ENCODE measurements around the gene APOH.

DNA sequence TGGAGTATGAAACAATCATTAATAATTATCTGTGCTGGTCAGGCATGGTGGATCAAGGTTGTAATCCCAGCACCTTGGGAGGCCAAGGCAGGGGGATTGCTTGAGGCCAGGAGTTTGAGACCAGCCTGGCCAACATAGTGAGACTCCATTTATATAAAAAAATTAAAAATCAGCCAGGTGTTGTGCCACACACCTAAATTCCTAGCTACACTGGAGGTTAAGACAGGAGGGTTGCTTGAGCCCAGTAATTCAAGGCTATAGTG lies 44.3 kb upstream of the APOH start:
- TF ChIP-seq CTCF (conservative IDR thresholded peaks at IDR 0.05 in 1 of 2, IDR thresholded peaks at IDR 0.05 in 1 of 2; ENCODE audit: extremely low read depth in 1 of 2, insufficient read depth in 1 of 2, low read depth in 1 of 2, low read length in 2 of 2), result no peak
- TF ChIP-seq EZH2 (IDR thresholded peaks at IDR 0.05; ENCODE audit: borderline replicate concordance, low read length), result no peak
